Stimulated activated memory B cell treated with anti-CD40 and anti-IgM and Interleukin-4, amounts not matched to agents 10 μg/mL and 1 μg/mL and 100 μg/mL, for 72 hours (primary cell): ENCODE results near the gene SYS1.

Experiments
- ATAC-seq: fragments of 150-1000 bp; cut with Tn5 transposase; 2 replicates; pipeline ENCODE4 v1.10.0; 2021
- H3K27ac Mint-ChIP-seq: one replicate; pipeline ENCODE4 v1.8.0; 2022; ENCODE audit warnings: mild to moderate bottlenecking, mixed read lengths
- H3K27me3 Mint-ChIP-seq: one replicate; pipeline ENCODE4 v1.8.0; 2022; ENCODE audit warnings: mixed read lengths
- H3K36me3 Mint-ChIP-seq: one replicate; pipeline ENCODE4 v1.8.0; 2022; ENCODE audit warnings: mixed read lengths
- H3K4me1 Mint-ChIP-seq: one replicate; pipeline ENCODE4 v1.8.0; 2022; ENCODE audit warnings: mixed read lengths
- H3K4me3 Mint-ChIP-seq: one replicate; pipeline ENCODE4 v1.8.0; 2022; ENCODE audit warnings: mild to moderate bottlenecking, moderate library complexity, mixed read lengths
- H3K9me3 Mint-ChIP-seq: one replicate; pipeline ENCODE4 v1.8.0; 2022; ENCODE audit warnings: mixed read lengths

The SYS1 gene

DNA sequence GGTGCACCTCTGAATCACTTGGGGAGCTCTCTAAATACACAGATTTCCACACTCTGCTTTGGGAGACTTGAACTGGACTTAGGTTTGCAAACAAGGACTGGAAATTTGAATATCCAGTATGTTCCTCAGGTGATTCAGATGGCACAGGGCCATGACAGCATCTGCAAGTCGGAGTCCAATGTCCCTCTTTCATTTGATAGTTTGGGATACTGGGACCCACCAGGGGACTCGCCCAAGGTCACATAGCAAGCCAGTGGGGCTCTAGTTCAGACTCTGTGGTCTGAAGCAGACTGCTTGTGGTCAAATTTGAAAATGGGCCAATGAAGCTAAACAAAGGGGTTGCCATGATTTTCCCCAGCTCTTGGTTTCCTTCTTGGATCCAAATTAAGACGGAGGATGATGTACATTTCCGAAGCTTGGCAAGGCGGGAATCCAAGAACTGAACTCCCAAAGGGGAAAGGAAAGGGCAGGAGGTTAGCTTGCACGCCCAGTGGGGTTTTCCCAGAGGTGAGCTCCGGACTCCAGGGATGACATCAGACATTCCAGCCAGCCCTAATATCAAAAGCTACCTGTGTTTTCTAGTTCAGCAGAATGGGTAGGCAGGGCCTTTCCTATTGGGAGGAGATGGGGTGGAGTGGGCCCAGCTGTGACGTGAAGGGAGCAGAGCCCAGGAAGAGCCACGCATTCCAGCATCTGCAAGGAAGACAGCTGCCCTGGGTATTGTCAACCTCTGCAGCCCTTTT lies 3.4 kb upstream of the SYS1 start:
- Mint-ChIP-seq H3K9me3 (no peaks in the 10 kb centered on the region), H3K4me1 (peaks cover 16% of the 10 kb centered on the region), H3K27ac (no peak overlapping the region), H3K4me3 (no peak overlapping the region), H3K27me3 (no peaks in the 10 kb centered on the region), H3K36me3 (no peaks in the 10 kb centered on the region)
- no peak for ATAC-seq

- Mint-ChIP-seq H3K36me3 (peaks cover 13% of the 10 kb centered on the region), H3K27ac (no peak overlapping the region), H3K27me3 (no peaks in the 10 kb centered on the region), H3K4me3 (no peak overlapping the region), H3K9me3 (no peaks in the 10 kb centered on the region), H3K4me1 (peaks cover 34% of the 10 kb centered on the region)
- no peak for ATAC-seq
Observed at GRCh38 chr20:45361793-45362192, 1.2 kb upstream of the SYS1 start.

GRCh38 chr20:45363611-45364492 lies 896 bp downstream of the SYS1 start:
- Mint-ChIP-seq H3K27me3 (no peaks in the 10 kb centered on the region), H3K27ac (peak overlapping the region; percentile 95), H3K4me3 (peak overlapping the region; percentile 93), H3K4me1 (peaks cover 55% of the 10 kb centered on the region), H3K9me3 (no peaks in the 10 kb centered on the region), H3K36me3 (peaks cover 30% of the 10 kb centered on the region)
- no peak for ATAC-seq

DNA sequence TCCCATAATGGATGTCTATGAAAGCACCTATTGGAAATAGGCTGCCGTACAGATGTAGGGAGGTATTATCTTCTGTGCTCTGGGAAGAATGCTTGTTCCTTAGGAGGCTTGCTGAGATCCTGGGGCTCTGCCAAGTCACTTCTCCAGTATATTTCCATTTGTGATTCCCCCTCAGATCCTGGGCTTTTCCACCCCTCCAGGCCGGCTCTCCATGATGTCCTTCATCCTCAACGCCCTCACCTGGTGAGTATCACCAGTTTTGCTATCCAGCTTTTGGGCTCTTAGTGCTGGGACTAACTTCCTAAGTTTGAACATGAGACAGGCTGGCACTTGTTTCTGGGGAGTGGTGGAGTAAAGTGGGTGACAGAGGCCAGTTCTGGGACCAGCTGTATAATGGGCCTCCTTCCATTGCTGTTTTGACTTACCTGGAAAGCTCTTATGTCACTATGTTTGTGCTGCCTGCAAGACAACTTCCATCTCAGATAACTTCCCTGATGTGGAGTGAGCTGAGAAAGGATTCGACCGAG lies 2.6 kb downstream of the SYS1 start:
- ATAC-seq = no peak
- peaks cover 65% of the 10 kb centered on the region for H3K4me1 Mint-ChIP-seq
- no peaks in the 10 kb centered on the region for H3K27me3 Mint-ChIP-seq
- H3K9me3 Mint-ChIP-seq = no peaks in the 10 kb centered on the region
- no peak overlapping the region for H3K27ac Mint-ChIP-seq
- no peak overlapping the region for H3K4me3 Mint-ChIP-seq
- H3K36me3 Mint-ChIP-seq = peaks cover 35% of the 10 kb centered on the region

- no peak for ATAC-seq
- H3K27me3 Mint-ChIP-seq = no peaks in the 10 kb centered on the region
- no peak overlapping the region for H3K27ac Mint-ChIP-seq
- no peaks in the 10 kb centered on the region for H3K9me3 Mint-ChIP-seq
- H3K36me3 Mint-ChIP-seq = peaks cover 42% of the 10 kb centered on the region
- peaks cover 72% of the 10 kb centered on the region for H3K4me1 Mint-ChIP-seq
- H3K4me3 Mint-ChIP-seq = no peak overlapping the region
Observed at GRCh38 chr20:45366192-45366591, 3.2 kb downstream of the SYS1 start.

GRCh38 chr20:45366631-45367030 lies 3.7 kb downstream of the SYS1 start:
- Mint-ChIP-seq H3K27me3 (no peaks in the 10 kb centered on the region), H3K4me1 (peaks cover 77% of the 10 kb centered on the region), H3K9me3 (no peaks in the 10 kb centered on the region), H3K27ac (peak overlapping the region; percentile 95), H3K36me3 (peaks cover 46% of the 10 kb centered on the region), H3K4me3 (no peak overlapping the region)
- ATAC-seq = no peak

DNA sequence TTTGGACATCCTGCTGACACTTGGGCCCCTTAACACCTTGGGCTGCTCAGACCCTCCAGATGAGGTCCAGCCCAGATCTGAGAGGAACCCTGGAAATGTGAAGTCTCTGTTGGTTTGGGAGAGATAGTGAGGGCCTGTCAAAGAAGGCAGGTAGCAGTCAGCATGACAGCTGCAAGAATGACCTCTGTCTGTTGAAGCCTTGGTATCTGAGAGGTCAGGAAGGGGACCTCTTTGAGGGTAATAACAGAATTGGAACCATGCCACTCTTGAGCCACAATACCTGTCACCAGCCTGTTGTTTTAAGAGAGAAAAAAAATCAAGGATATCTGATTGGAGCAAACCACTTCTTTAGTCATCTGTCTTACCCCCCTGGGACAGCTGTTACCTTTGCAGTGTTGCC lies 4.2 kb downstream of the SYS1 start:
- Mint-ChIP-seq H3K27ac (peak overlapping the region; percentile 95), H3K9me3 (no peaks in the 10 kb centered on the region), H3K4me3 (no peak overlapping the region), H3K4me1 (peaks cover 82% of the 10 kb centered on the region), H3K36me3 (peaks cover 47% of the 10 kb centered on the region), H3K27me3 (no peaks in the 10 kb centered on the region)
- ATAC-seq = no peak

DNA sequence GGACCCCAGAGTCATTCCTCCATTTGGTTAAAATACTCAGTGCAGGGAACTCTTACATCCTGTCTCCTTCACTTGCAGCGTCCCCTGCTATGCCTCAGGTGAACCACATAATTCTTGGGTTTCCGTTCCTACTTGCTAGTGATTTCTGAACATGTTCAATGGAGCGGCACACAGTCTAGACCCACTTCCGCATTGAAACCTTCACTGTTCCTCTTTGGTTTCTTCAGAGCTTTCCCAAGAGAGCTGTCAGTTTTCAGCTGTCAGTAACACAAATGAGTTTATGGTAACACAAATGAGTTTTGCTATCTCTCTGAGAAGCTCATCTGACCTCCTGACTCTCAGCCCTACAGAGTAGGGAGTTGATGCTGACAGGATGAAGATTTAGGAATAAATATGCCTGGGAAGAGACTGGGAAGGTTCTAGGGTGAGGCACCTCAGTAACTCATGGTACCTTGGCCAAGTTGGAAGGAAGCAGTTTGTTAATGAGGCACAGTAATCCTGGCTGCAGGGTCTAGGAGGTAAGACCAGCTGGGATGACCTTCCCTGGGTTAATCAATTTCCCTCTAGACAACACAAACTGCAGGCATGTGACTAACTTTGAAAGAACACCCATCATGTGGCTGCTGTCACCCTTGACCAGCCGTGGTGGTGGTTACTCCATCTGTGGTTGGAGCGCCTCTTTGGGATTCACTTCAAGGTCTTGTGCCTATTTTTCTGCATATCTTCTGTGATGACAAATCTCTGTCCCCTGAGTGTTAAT lies 5.4 kb downstream of the SYS1 start:
- peak overlapping the region; percentile 95 for H3K27ac Mint-ChIP-seq
- no peaks in the 10 kb centered on the region for H3K27me3 Mint-ChIP-seq
- H3K9me3 Mint-ChIP-seq = no peaks in the 10 kb centered on the region
- H3K4me3 Mint-ChIP-seq = peak overlapping the region; percentile 60
- peaks cover 47% of the 10 kb centered on the region for H3K36me3 Mint-ChIP-seq
- peak; percentile 93 for ATAC-seq
- H3K4me1 Mint-ChIP-seq = peaks cover 82% of the 10 kb centered on the region

DNA sequence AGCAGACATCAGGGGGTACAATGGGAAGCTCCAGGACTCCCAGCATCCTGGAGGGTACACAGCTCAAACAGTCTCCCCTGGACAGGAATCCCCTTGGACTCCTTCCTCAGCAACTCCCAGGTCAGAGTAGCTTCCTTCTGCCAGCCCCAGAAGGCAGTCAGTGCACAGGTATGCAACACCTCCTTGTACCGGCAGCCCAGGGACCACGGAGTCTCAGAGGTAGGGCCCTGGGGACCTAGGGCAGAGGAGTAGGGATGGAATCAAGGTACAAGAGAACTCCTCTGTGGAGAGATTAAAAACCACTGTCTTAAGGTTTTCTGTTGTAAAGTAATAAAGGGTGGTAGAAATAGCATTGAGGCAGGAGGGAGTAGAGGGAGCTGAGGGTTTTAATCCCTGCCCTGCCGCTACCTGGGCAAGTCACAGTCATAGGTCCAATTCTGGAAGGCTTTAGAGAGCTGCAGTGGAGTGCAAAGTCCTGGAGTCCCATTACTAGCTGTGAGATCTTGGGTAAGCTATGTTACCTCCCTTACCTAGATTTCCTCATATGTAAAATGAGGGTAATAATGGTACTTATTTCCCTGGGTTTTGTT lies 7.7 kb downstream of the SYS1 start:
- Mint-ChIP-seq H3K9me3 (no peaks in the 10 kb centered on the region), H3K36me3 (peaks cover 54% of the 10 kb centered on the region), H3K27me3 (no peaks in the 10 kb centered on the region), H3K4me3 (no peak overlapping the region), H3K4me1 (peaks cover 77% of the 10 kb centered on the region), H3K27ac (peak overlapping the region; percentile 11)
- ATAC-seq = no peak

DNA sequence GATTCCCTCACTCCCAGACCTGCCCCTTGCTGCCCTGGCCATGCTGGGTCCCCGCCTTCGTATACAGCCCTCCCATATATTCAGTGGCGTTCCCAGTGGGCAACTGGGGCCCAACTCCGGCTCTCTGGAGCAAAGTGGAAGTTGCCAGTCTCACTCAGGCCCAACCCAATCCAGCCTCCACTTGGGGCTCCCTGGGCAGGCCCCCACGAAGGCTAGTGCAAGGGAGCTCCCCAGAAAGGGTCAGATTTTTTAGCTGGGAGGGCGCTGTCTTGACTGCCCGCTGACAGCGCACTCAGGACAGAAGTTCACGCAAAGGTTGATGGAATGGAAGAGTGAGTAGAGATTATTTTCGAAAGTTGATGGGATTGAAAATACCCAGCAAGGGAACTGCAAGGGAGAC lies 9.3 kb downstream of the SYS1 start:
- peaks cover 65% of the 10 kb centered on the region for H3K4me1 Mint-ChIP-seq
- H3K27me3 Mint-ChIP-seq = no peaks in the 10 kb centered on the region
- no peak for ATAC-seq
- H3K27ac Mint-ChIP-seq = peak overlapping the region; percentile 70
- peak overlapping the region; percentile 27 for H3K4me3 Mint-ChIP-seq
- peaks cover 41% of the 10 kb centered on the region for H3K36me3 Mint-ChIP-seq
- no peaks in the 10 kb centered on the region for H3K9me3 Mint-ChIP-seq

- no peaks in the 10 kb centered on the region for H3K9me3 Mint-ChIP-seq
- H3K4me1 Mint-ChIP-seq = peaks cover 59% of the 10 kb centered on the region
- ATAC-seq = no peak
- peak overlapping the region; percentile 77 for H3K4me3 Mint-ChIP-seq
- peaks cover 35% of the 10 kb centered on the region for H3K36me3 Mint-ChIP-seq
- no peaks in the 10 kb centered on the region for H3K27me3 Mint-ChIP-seq
- H3K27ac Mint-ChIP-seq = peak overlapping the region; percentile 70
Observed at GRCh38 chr20:45372646-45373352, 9.8 kb downstream of the SYS1 start.

- no peaks in the 10 kb centered on the region for H3K27me3 Mint-ChIP-seq
- peaks cover 31% of the 10 kb centered on the region for H3K36me3 Mint-ChIP-seq
Observed at GRCh38 chr20:45373353-45374100, 10.6 kb downstream of the SYS1 start.

GRCh38 chr20:45374101-45374467 lies 11.1 kb downstream of the SYS1 start:
- ATAC-seq = no peak
- H3K4me3 Mint-ChIP-seq = peak overlapping the region; percentile 77
- H3K4me1 Mint-ChIP-seq = peaks cover 46% of the 10 kb centered on the region
- peaks cover 26% of the 10 kb centered on the region for H3K36me3 Mint-ChIP-seq
- no peaks in the 10 kb centered on the region for H3K27me3 Mint-ChIP-seq
- H3K9me3 Mint-ChIP-seq = no peaks in the 10 kb centered on the region
- peak overlapping the region; percentile 70 for H3K27ac Mint-ChIP-seq

More at GRCh38 chr20:45373353-45374100, 10.6 kb downstream of the SYS1 start:
- peak overlapping the region; percentile 70 for H3K27ac Mint-ChIP-seq
- peak; percentile 93 for ATAC-seq
- no peaks in the 10 kb centered on the region for H3K9me3 Mint-ChIP-seq
- peaks cover 52% of the 10 kb centered on the region for H3K4me1 Mint-ChIP-seq
- peak overlapping the region; percentile 77 for H3K4me3 Mint-ChIP-seq

GRCh38 chr20:45374966-45375365 lies 12.0 kb downstream of the SYS1 start:
- Mint-ChIP-seq H3K4me3 (no peak overlapping the region), H3K27me3 (no peaks in the 10 kb centered on the region), H3K4me1 (peaks cover 43% of the 10 kb centered on the region), H3K9me3 (no peaks in the 10 kb centered on the region), H3K36me3 (peaks cover 30% of the 10 kb centered on the region), H3K27ac (no peak overlapping the region)
- no peak for ATAC-seq
